GM13976 (cell line): ENCODE measurements around the gene ZBTB25.

Experiments
- DNase-seq: peaks from one replicate; pipeline ENCODE4 v3.0.0; 2012; ENCODE audit warnings: low spot score
- in situ Hi-C: fragments of 300-500 bp; cut with MboI; formaldehyde crosslinking; loops from one replicate; pipeline ENCODE4 v1.12.0; 2022; ENCODE audit warnings: low sequenced_read_pairs, mixed read lengths, inconsistent platforms; ENCODE audit not compliant: unreplicated experiment
- TF ChIP-seq, protein P1 (sequence below): IDR thresholded peaks from 2 replicates; pipeline ENCODE4 v1.5.1; 2012; ENCODE audit warnings: borderline replicate concordance, mild to moderate bottlenecking; ENCODE audit not compliant: insufficient read depth; ENCODE audit errors: extremely low read depth, missing control alignments, control extremely low read depth

The ZBTB25 gene

GRCh38 chr14:64423987-64424386 lies 79.7 kb downstream of the ZBTB25 start:
- in situ Hi-C loops: no loop called here
- no peak for DNase-seq
- TF ChIP-seq, protein P1, sequence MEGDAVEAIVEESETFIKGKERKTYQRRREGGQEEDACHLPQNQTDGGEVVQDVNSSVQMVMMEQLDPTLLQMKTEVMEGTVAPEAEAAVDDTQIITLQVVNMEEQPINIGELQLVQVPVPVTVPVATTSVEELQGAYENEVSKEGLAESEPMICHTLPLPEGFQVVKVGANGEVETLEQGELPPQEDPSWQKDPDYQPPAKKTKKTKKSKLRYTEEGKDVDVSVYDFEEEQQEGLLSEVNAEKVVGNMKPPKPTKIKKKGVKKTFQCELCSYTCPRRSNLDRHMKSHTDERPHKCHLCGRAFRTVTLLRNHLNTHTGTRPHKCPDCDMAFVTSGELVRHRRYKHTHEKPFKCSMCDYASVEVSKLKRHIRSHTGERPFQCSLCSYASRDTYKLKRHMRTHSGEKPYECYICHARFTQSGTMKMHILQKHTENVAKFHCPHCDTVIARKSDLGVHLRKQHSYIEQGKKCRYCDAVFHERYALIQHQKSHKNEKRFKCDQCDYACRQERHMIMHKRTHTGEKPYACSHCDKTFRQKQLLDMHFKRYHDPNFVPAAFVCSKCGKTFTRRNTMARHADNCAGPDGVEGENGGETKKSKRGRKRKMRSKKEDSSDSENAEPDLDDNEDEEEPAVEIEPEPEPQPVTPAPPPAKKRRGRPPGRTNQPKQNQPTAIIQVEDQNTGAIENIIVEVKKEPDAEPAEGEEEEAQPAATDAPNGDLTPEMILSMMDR: no peak

DNA sequence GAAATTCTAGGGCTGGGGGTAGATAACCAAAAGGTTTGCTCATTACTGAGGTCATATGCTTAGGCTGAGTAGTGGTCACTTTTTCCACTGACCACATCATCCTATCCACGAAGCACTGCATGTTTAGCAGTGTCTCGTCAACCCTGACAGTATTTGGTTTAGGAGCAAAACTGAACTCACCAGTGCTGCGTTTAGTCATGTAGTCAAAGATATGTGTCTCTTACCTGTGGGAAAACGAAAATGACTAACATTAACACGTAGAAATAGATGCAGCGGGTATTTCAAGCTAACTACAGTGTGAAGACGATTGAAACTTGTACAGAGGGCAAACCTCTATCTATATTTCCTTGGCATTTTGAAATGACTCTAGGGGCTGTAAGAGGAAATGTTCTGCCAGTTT lies 80.9 kb downstream of the ZBTB25 start:
- TF ChIP-seq, protein P1: no peak
- DNase-seq: no peak
- in situ Hi-C loops: no loop called here

GRCh38 chr14:64422005-64422404 lies 81.6 kb downstream of the ZBTB25 start:
- in situ Hi-C loops: no loop called here

GRCh38 chr14:64421166-64421565 lies 82.5 kb downstream of the ZBTB25 start:
- in situ Hi-C loops: no loop called here
- no peak for DNase-seq
- TF ChIP-seq, protein P1: no peak

More at GRCh38 chr14:64422005-64422404, 81.6 kb downstream of the ZBTB25 start:
- TF ChIP-seq, protein P1: no peak
- DNase-seq: no peak

DNA sequence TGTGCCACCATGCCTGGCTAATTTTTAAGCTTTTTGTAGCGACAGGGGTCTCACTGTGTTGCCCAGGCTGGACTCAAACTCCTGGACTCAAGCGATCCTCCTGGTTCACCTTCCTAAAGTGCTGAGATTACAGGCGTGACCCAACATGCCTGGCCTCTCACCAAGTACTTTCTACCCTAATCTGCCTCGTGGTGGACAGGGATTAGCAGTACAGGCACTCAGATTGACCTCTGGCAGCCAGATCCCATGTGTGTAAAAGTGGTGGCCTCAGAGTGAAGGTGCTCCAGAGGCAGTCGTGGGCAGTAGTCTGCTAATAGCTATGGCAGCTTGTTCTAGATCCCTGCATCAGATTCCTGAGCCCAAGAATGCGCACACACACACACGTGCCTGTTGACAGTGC lies 84.6 kb downstream of the ZBTB25 start:
- in situ Hi-C loops: no loop called here
- TF ChIP-seq, protein P1: no peak
- DNase-seq: no peak

- in situ Hi-C loops: no loop called here
- TF ChIP-seq, protein P1: no peak
- DNase-seq: no peak
These were observed 85.9 kb downstream of the ZBTB25 start for GRCh38 chr14:64417771-64418125.

GRCh38 chr14:64417055-64417770 lies 86.4 kb downstream of the ZBTB25 start:
- in situ Hi-C loops: no loop called here
- TF ChIP-seq, protein P1: no peak
- no peak for DNase-seq
